Thymus (tissue), 11 donors: ENCODE data around the gene CNR2. TPM values are rescaled to one million over a fixed set of nuclear protein-coding genes. Genes with fewer than 3 reads are reported as not detected.

Experiments used
- DNase-seq, 9 donors: peaks; one replicate each; pipeline ENCODE4 v3.0.0-alpha.2; 2013; ENCODE audit warnings: low spot score in 9 of 9, low read depth in 6 of 9, missing footprints in 1 of 9
- H3K27ac ChIP-seq, 2 donors: one replicate each; pipeline ENCODE4 v1.5.1; 2013; ENCODE audit warnings: control low read depth in 1 of 2, low read depth in 1 of 2, low read length in 1 of 2, mild to moderate bottlenecking in 1 of 2, moderate library complexity in 1 of 2
- H3K27me3 ChIP-seq, 2 donors: one replicate each; pipeline ENCODE4 v1.5.1; 2013; ENCODE audit warnings: low read length in 1 of 2; ENCODE audit not compliant: control insufficient read depth in 2 of 2, insufficient read depth in 1 of 2
- H3K36me3 ChIP-seq, 2 donors: one replicate each; pipeline ENCODE4 v1.5.1; 2013; ENCODE audit warnings: low read length in 1 of 2, mild to moderate bottlenecking in 1 of 2, moderate library complexity in 1 of 2; ENCODE audit not compliant: control insufficient read depth in 2 of 2, insufficient read depth in 2 of 2
- H3K4me1 ChIP-seq, 2 donors: one replicate each; pipeline ENCODE4 v1.5.1; 2013; ENCODE audit warnings: low read length in 2 of 2; ENCODE audit not compliant: control insufficient read depth in 2 of 2, insufficient read depth in 2 of 2
- H3K4me3 ChIP-seq, 2 donors: one replicate each; pipeline ENCODE4 v1.5.1; 2013; ENCODE audit warnings: low read length in 2 of 2, control low read depth in 1 of 2, mild to moderate bottlenecking in 1 of 2
- H3K9me3 ChIP-seq, 2 donors: one replicate each; pipeline ENCODE4 v1.5.1; 2013; ENCODE audit warnings: low read length in 1 of 2, mild to moderate bottlenecking in 1 of 2; ENCODE audit not compliant: control insufficient read depth in 2 of 2, insufficient read depth in 1 of 2
- WGBS: extraction: QIAGEN DNeasy Blood & Tissue Kit; methylation state at CpG from one replicate; pipeline ENCODE4 v1.1.7; 2013; 5-methylcytosine and 5-hydroxymethylcytosine counted together
- polyA plus RNA-seq: library from polyadenylated mRNA; stranded (reverse); fragments of 200-250 nt; gene quantifications from one replicate; pipeline ENCODE4 v1.2.3, GENCODE V29; 2013
- total RNA-seq: library from RNA; stranded (reverse); fragments of 120-200 nt; gene quantifications from one replicate; pipeline ENCODE4 v1.2.4, GENCODE V29; 2013
- donor health status: healthy.

The CNR2 gene
- total and polyA plus RNA-seq, 2 donors = 1.5 to 1.8 TPM

DNA sequence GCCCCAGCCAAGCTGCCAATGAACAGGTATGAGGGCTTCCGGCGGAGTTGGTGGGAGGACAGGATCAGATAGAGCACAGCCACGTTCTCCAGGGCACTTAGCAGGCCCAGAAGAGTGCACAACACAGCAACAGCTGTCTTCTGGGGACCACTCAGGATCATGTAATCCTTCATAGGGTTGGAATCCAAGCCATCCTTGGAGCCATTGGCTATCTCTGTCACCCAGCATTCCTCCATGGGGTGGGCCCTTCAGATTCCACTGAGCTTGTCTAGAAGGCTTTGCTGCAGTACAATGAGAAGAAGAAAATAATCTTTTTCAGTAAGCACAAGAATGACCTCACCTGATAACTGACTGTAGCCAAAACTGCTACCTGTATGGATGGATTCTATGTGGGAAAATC, 37.8 kb downstream of the CNR2 start:
- Histone ChIP-seq H3K4me1 (no peaks in the 10 kb centered on the region), H3K36me3 (no peaks in the 10 kb centered on the region), H3K9me3 (peaks cover 0 to 25% of the 10 kb centered on the region in 2 donors), H3K27ac (no peak overlapping the region), H3K27me3 (no peaks in the 10 kb centered on the region), H3K4me3 (no peak overlapping the region)
- DNase-seq = no peak
- WGBS = 89% methylated on average over 3 of the region's 3 CpGs

DNA sequence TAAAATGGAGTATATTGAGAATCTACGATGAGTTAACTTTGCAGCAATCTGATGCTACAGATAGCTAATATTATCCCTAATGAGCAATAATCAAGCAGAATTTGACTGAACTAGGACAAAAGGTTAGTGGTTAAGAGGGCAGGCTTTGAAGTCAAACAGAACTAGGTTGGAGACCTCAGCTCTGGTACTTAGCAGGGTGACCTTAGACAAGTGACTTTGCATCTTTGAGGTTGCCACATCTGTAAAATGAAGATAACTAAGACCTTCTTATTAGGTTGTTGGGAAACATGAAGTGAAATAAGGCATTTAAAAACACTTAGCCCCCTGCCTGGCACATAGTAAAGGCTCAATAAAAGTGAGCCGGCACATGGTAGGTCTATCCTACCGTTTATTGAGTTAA, 40.7 kb downstream of the CNR2 start:
- Histone ChIP-seq H3K4me3 (no peak overlapping the region), H3K27me3 (peaks cover 2 to 11% of the 10 kb centered on the region in 2 donors), H3K27ac (no peak overlapping the region), H3K9me3 (no peaks in the 10 kb centered on the region), H3K4me1 (peaks cover 3 to 9% of the 10 kb centered on the region in 2 donors), H3K36me3 (no peaks in the 10 kb centered on the region)
- 96% methylated on average over 3 of the region's 3 CpGs for WGBS
- DNase-seq = no peak

- peaks cover 3 to 15% of the 10 kb centered on the region in 2 donors for H3K4me1 ChIP-seq
- no peak overlapping the region for H3K4me3 ChIP-seq
- 78% methylated on average over 10 of the region's 10 CpGs for WGBS
- no peak for DNase-seq
- no peaks in the 10 kb centered on the region for H3K9me3 ChIP-seq
- H3K27me3 ChIP-seq = peaks cover 2 to 17% of the 10 kb centered on the region in 2 donors
- H3K36me3 ChIP-seq = peaks cover 2 to 6% of the 10 kb centered on the region in 2 donors
- H3K27ac ChIP-seq = no peak overlapping the region
These were observed 44.1 kb downstream of the CNR2 start for GRCh38 chr1:23869051-23869450.

GRCh38 chr1:23868557-23869016, 44.6 kb downstream of the CNR2 start:
- DNase-seq = no peak
- no peaks in the 10 kb centered on the region for H3K9me3 ChIP-seq
- H3K27me3 ChIP-seq = peaks cover 2 to 17% of the 10 kb centered on the region in 2 donors
- H3K4me3 ChIP-seq = peak overlapping the region; percentile 61 to 81
- peaks cover 3 to 15% of the 10 kb centered on the region in 2 donors for H3K4me1 ChIP-seq
- 18% methylated on average over 20 of the region's 20 CpGs for WGBS
- peak overlapping the region in 1 of 2 donors; percentile 74 for H3K27ac ChIP-seq
- peaks cover 2 to 6% of the 10 kb centered on the region in 2 donors for H3K36me3 ChIP-seq

GRCh38 chr1:23867895-23868556, 45.1 kb downstream of the CNR2 start, which contains the start of gene FUCA1:
Gene FUCA1 (minus strand): TSS chr1:23868290. CDS start chr1:23868286, 4 bp downstream.
- Histone ChIP-seq H3K36me3 (peaks cover 2 to 6% of the 10 kb centered on the region in 2 donors), H3K27me3 (peaks cover 2 to 17% of the 10 kb centered on the region in 2 donors), H3K9me3 (no peaks in the 10 kb centered on the region), H3K4me1 (peaks cover 3 to 15% of the 10 kb centered on the region in 2 donors), H3K27ac (peak within 1 kb of the TSS in 1 of 2 donors; percentile 74), H3K4me3 (peak within 1 kb of the TSS; percentile 61 to 81)
- WGBS = under 1% methylated on average over 71 of the region's 71 CpGs
- peak; percentile 87 to 98 (median 96) for DNase-seq

DNA sequence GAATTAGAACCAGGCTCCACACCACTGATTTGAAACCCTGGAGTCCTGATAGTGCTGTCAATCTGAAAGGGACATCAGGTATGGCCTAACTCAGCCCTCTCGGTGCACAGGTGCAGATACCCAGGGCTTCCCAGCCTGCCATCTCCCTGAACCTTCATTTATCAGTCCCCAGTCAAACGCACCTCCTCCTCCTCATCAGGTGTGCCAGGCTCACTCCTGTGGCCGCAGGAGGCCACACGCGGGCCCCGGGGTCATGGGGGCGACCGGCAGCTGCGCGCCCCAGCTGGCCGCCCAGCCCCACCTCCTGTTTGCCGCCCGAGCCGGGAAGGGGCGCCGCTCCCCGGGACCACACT, 45.6 kb downstream of the CNR2 start:
- peaks cover 3 to 15% of the 10 kb centered on the region in 2 donors for H3K4me1 ChIP-seq
- H3K36me3 ChIP-seq = peaks cover 2 to 6% of the 10 kb centered on the region in 2 donors
- H3K27ac ChIP-seq = no peak overlapping the region
- 3% methylated on average over 17 of the region's 17 CpGs for WGBS
- H3K27me3 ChIP-seq = peaks cover 2 to 17% of the 10 kb centered on the region in 2 donors
- H3K4me3 ChIP-seq = peak overlapping the region; percentile 61 to 81
- no peak for DNase-seq
- H3K9me3 ChIP-seq = no peaks in the 10 kb centered on the region

- WGBS = 87% methylated on average over 4 of the region's 4 CpGs
- Histone ChIP-seq H3K4me1 (peaks cover 3 to 15% of the 10 kb centered on the region in 2 donors), H3K36me3 (peaks cover 2 to 6% of the 10 kb centered on the region in 2 donors), H3K4me3 (no peak overlapping the region), H3K9me3 (no peaks in the 10 kb centered on the region), H3K27me3 (peaks cover 2 to 17% of the 10 kb centered on the region in 2 donors), H3K27ac (no peak overlapping the region)
- no peak for DNase-seq
These were observed 47.6 kb downstream of the CNR2 start for GRCh38 chr1:23865543-23865930.

- Histone ChIP-seq H3K4me3 (no peak overlapping the region), H3K9me3 (no peaks in the 10 kb centered on the region), H3K4me1 (peaks cover 3 to 15% of the 10 kb centered on the region in 2 donors), H3K36me3 (peaks cover 2 to 6% of the 10 kb centered on the region in 2 donors), H3K27me3 (peaks cover 2 to 17% of the 10 kb centered on the region in 2 donors), H3K27ac (no peak overlapping the region)
- WGBS = 97% methylated on average over 13 of the region's 13 CpGs
- no peak for DNase-seq
These were observed 48.2 kb downstream of the CNR2 start for GRCh38 chr1:23864801-23865542.

GRCh38 chr1:23862640-23863039, 50.5 kb downstream of the CNR2 start:
- Histone ChIP-seq H3K4me3 (no peak overlapping the region), H3K27ac (no peak overlapping the region), H3K4me1 (peaks cover 0 to 8% of the 10 kb centered on the region in 2 donors), H3K27me3 (peaks cover under 1 to 8% of the 10 kb centered on the region in 2 donors), H3K36me3 (peaks cover 2 to 6% of the 10 kb centered on the region in 2 donors), H3K9me3 (no peaks in the 10 kb centered on the region)
- no peak for DNase-seq
- WGBS = 96% methylated on average over 3 of the region's 3 CpGs
